K562 (cell line): ENCODE data around the gene GPR162. TPM values are rescaled to one million over a fixed set of nuclear protein-coding genes. Genes with fewer than 3 reads are reported as not detected.

Experiments
- ATAC-seq: fragments of 200-7000 bp; cut with Tn5 transposase; 3 replicates; pipeline ENCODE4 v1.9.1; 2020; ENCODE audit warnings: moderate library complexity
- BruUV-seq: library from RNA; stranded (reverse); fragments of 400-500 nt; replicated peaks from 2 replicates; lab custom pipeline; 2021; lab: Mats Ljungman, UMichigan
- CTCF ChIA-PET: fragments of 300-600 bp; formaldehyde crosslinking; extraction: SDS; loops from one replicate; lab custom pipeline; 2021; ENCODE audit warnings: low intra/inter-chr PET ratio; lab: Yijun Ruan, JAX
- POLR2A ChIA-PET: fragments of 300-600, 350-650 bp; sonication (Branson Sonifier 250); formaldehyde crosslinking; extraction: SDS; loops from one replicate; lab custom pipeline; 2021; ENCODE audit warnings: antibody characterized with exemption, inconsistent platforms; lab: Yijun Ruan, JAX
- DNase-seq, 4 experiments: peaks; one replicate each; pipeline versions ENCODE4 v3.0.0 to v3.0.0-alpha.2; 2011 to 2018; ENCODE audit warnings: low spot score in 3 of 4, mixed read lengths in 3 of 4; ENCODE audit errors: extremely low read depth in 1 of 4
- FAIRE-seq: peaks from 2 replicates; lab custom pipeline; 2011; peaks lifted over from hg19 to GRCh38; lab: Jason Lieb, UNC
- H2AFZ ChIP-seq: 2 replicates; pipeline ENCODE4 v1.6.0; 2011; ENCODE audit warnings: low read depth, low read length, control low read depth, inconsistent platforms
- H3K27ac ChIP-seq: fragments of 200-600 bp; 3 replicates; pipeline ENCODE4 v1.8.0; 2011; ENCODE audit warnings: low read depth, mild to moderate bottlenecking, control low read depth, inconsistent platforms, low read length, moderate library complexity, mixed read lengths; ENCODE audit errors: extremely low read depth
- H3K27me3 ChIP-seq, 2 experiments: fragments of 300-600 bp in 1 of 2; 2 replicates in 1 of 2; 3 replicates in 1 of 2; pipeline versions ENCODE4 v1.6.0 to v1.8.0; 2011; ENCODE audit warnings: inconsistent platforms in 2 of 2, low read length in 2 of 2, mild to moderate bottlenecking in 1 of 2, mixed read lengths in 1 of 2, moderate library complexity in 1 of 2; ENCODE audit not compliant: control insufficient read depth in 2 of 2, insufficient read depth in 2 of 2
- H3K36me3 ChIP-seq: fragments of 300-600 bp; 3 replicates; pipeline ENCODE4 v1.8.0; 2011; ENCODE audit warnings: mild to moderate bottlenecking, low read length, inconsistent platforms; ENCODE audit not compliant: control insufficient read depth, insufficient read depth
- H3K4me1 ChIP-seq, 2 experiments: fragments of 200-600 bp in 1 of 2; replicated peaks in 1 of 2; 2 replicates in 1 of 2; 3 replicates in 1 of 2; pipeline versions ENCODE4 v1.5.1 to v1.8.0; 2011; ENCODE audit warnings: inconsistent platforms in 2 of 2, low read length in 2 of 2, mild to moderate bottlenecking in 1 of 2, mixed read lengths in 1 of 2, moderate library complexity in 1 of 2; ENCODE audit not compliant: control insufficient read depth in 2 of 2, insufficient read depth in 2 of 2
- H3K4me2 ChIP-seq: 2 replicates; pipeline ENCODE4 v1.6.1; 2011; ENCODE audit warnings: low read length, control low read depth, inconsistent platforms, mixed read lengths; ENCODE audit not compliant: insufficient read depth
- H3K4me3 ChIP-seq: fragments of 200-600 bp; sonication (generic), shearing (Covaris generic); 2 replicates; pipeline ENCODE4 v1.5.1; 2016; ENCODE audit warnings: control low read depth, inconsistent platforms
- H3K79me2 ChIP-seq: fragments of 200-600 bp; 3 replicates; pipeline ENCODE4 v1.8.0; 2011; ENCODE audit warnings: low read length, inconsistent platforms; ENCODE audit not compliant: control insufficient read depth, insufficient read depth
- H3K9ac ChIP-seq, 2 experiments: 2 replicates each; pipeline versions ENCODE4 v1.6.0 to v1.6.1; 2011; ENCODE audit warnings: low read depth in 2 of 2, low read length in 2 of 2, control low read depth in 1 of 2, inconsistent platforms in 1 of 2, mild to moderate bottlenecking in 1 of 2, mixed read lengths in 1 of 2; ENCODE audit not compliant: insufficient read depth in 1 of 2
- H3K9me1 ChIP-seq: one replicate; pipeline ENCODE4 v1.6.0; 2011; ENCODE audit warnings: inconsistent platforms, mild to moderate bottlenecking, low read length, moderate library complexity; ENCODE audit not compliant: control insufficient read depth, insufficient read depth
- H3K9me3 ChIP-seq: replicated peaks from 2 replicates; pipeline ENCODE4 v1.5.1; 2011; ENCODE audit warnings: low read depth, low read length, inconsistent platforms; ENCODE audit not compliant: control insufficient read depth, insufficient read depth
- H4K20me1 ChIP-seq: replicated peaks from 2 replicates; pipeline ENCODE4 v1.6.1; 2011; ENCODE audit warnings: low read length, inconsistent platforms, mixed read lengths; ENCODE audit not compliant: control insufficient read depth, insufficient read depth
- ARID1B ChIP-seq: fragments of 450-650 bp; IDR thresholded peaks from 2 replicates; pipeline ENCODE4 v1.6.1; 2016; ENCODE audit warnings: antibody characterized with exemption, mild to moderate bottlenecking, inconsistent platforms
- ATF1 ChIP-seq, 2 experiments: fragments of 450-650 bp in 1 of 2; IDR thresholded peaks; 2 replicates each; pipeline ENCODE4 v1.6.1; 2016; ENCODE audit warnings: missing compliant biosample characterization in 1 of 2, missing genetic modification characterization in 1 of 2
- ATF7 ChIP-seq: fragments of 450-650 bp; IDR thresholded peaks from 2 replicates; pipeline ENCODE4 v1.7.1; 2014; ENCODE audit warnings: mild to moderate bottlenecking, moderate library complexity
- BCL6 ChIP-seq: fragments of 250-450 bp; sonication (Bioruptor Pico); IDR thresholded peaks from 2 replicates; pipeline ENCODE4 v1.4.0; 2020
- BCOR ChIP-seq: fragments of 450-650 bp; IDR thresholded peaks from 2 replicates; pipeline ENCODE4 v1.6.1; 2016
- BRD9 ChIP-seq: fragments of 450-650 bp; IDR thresholded peaks from 2 replicates; pipeline ENCODE4 v1.6.1; 2018; ENCODE audit warnings: low read depth; ENCODE audit not compliant: partially characterized antibody
- CTBP1 ChIP-seq: fragments of 450-650 bp; IDR thresholded peaks from 2 replicates; pipeline ENCODE4 v1.6.1; 2016; ENCODE audit warnings: borderline replicate concordance
- DNMT1 ChIP-seq: fragments of 450-650 bp; IDR thresholded peaks from 2 replicates; pipeline ENCODE4 v1.6.1; 2016; ENCODE audit warnings: antibody characterized with exemption, mild to moderate bottlenecking
- DPF2 ChIP-seq: fragments of 450-650 bp; IDR thresholded peaks from 2 replicates; pipeline ENCODE4 v1.6.1; 2016
- GATA2 ChIP-seq: sonication (generic); formaldehyde crosslinking; IDR thresholded peaks from 2 replicates; pipeline ENCODE4 v1.4.0; 2020; ENCODE audit warnings: mild to moderate bottlenecking, missing genetic modification reagents
- GATAD2A ChIP-seq: fragments of 450-650 bp; IDR thresholded peaks from 2 replicates; pipeline ENCODE4 v1.6.1; 2017
- GATAD2B ChIP-seq: fragments of 450-650 bp; IDR thresholded peaks from 2 replicates; pipeline ENCODE4 v1.6.1; 2017; ENCODE audit warnings: mild to moderate bottlenecking, borderline replicate concordance
- HDAC1 ChIP-seq, 2 experiments: fragments of 450-650 bp; IDR thresholded peaks; 2 replicates each; pipeline ENCODE4 v1.6.1; 2016 to 2017; ENCODE audit warnings: inconsistent platforms in 1 of 2, mild to moderate bottlenecking in 1 of 2, moderate library complexity in 1 of 2
- HDAC2 ChIP-seq: fragments of 450-650 bp; IDR thresholded peaks from 2 replicates; pipeline ENCODE4 v1.6.1; 2016; ENCODE audit warnings: mild to moderate bottlenecking
- MTA1 ChIP-seq: fragments of 450-650 bp; IDR thresholded peaks from 2 replicates; pipeline ENCODE4 v1.6.1; 2017; ENCODE audit warnings: borderline replicate concordance
- POLR2G ChIP-seq: fragments of 200-400 bp; formaldehyde crosslinking; IDR thresholded peaks from 2 replicates; pipeline ENCODE4 v1.6.1; 2017; ENCODE audit warnings: low read depth, mild to moderate bottlenecking, antibody characterized with exemption, low read length, moderate library complexity
- TRIM24 ChIP-seq, 2 experiments: fragments of 450-650 bp; IDR thresholded peaks; 2 replicates each; pipeline ENCODE4 v1.6.1; 2016
- ZFP30 ChIP-seq: fragments of 250-450 bp; sonication (Bioruptor Pico); IDR thresholded peaks from 2 replicates; pipeline ENCODE4 v1.8.0; 2022; ENCODE audit warnings: moderate library complexity, mild to moderate bottlenecking, inconsistent platforms, borderline replicate concordance
- ZNF263 ChIP-seq: sonication (generic); formaldehyde crosslinking; IDR thresholded peaks from 2 replicates; pipeline ENCODE4 v1.8.0; 2022; ENCODE audit warnings: mild to moderate bottlenecking, missing genetic modification reagents, borderline replicate concordance
- WGBS: fragments of 100-300 bp; shearing (Covaris generic); methylation state at CpG from one replicate; pipeline ENCODE4 v1.1.6; 2016; ENCODE audit warnings: low coverage, mixed read lengths; ENCODE audit not compliant: insufficient coverage; ENCODE audit errors: missing lambda C conversion rate; 5-methylcytosine and 5-hydroxymethylcytosine counted together
- in situ Hi-C: fragments of 300-500 bp; cut with MboI; formaldehyde crosslinking; loops from 4 replicates; pipeline ENCODE4 v1.15.0; 2018; ENCODE audit warnings: inconsistent platforms, mixed read lengths
- intact Hi-C: fragments of 100-400 bp; cut with micrococcal nuclease; formaldehyde crosslinking; loops from 2 replicates; pipeline ENCODE4 v1.14.2; 2022
- polyA plus RNA-seq, 8 experiments: library from polyadenylated mRNA; depleted of rRNA in 4 of 8; stranded (reverse) in 5 of 8; unstranded in 3 of 8; fragments of >200 nt; fragmentation: Nextera tagmentation in 2 of 8; fragmentation: Illumina TruSeq in 1 of 8; extraction: Ambion mirVana in 2 of 8; extraction: Trizol in 1 of 8; gene quantifications; 2 replicates each; pipeline versions ENCODE4 v1.2.1 to v1.2.3, GENCODE V29; 2011 to 2014; ENCODE audit warnings: inconsistent platforms in 1 of 8, missing spikeins in 1 of 8
- total RNA-seq, 7 experiments: library from RNA; depleted of rRNA in 6 of 7; stranded (reverse); fragments of >200 nt in 6 of 7; fragmentation: Illumina TruSeq in 2 of 7; extraction: Trizol in 2 of 7; gene quantifications; 2 replicates each; pipeline versions ENCODE4 v1.2.1 to v1.2.3, GENCODE V29; 2011 to 2021; ENCODE audit warnings: low replicate concordance in 1 of 7

GPR162 gene
- total and polyA plus RNA-seq, 9 of the 15 experiments (the other 6 are each of a cell fraction or from before 2014, with no cell fraction given): 0.65 to 1.8 (median 1.1) TPM; not detected in 2

- BruUV-seq: no TSS peak
- no peaks in the 10 kb centered on the region for H3K27me3 ChIP-seq
- DNase-seq: no peak
- H4K20me1 ChIP-seq: no peaks in the 10 kb centered on the region
- H3K4me3 ChIP-seq: no peak overlapping the region
- no peaks in the 10 kb centered on the region for H3K36me3 ChIP-seq
- H3K9me3 ChIP-seq: no peaks in the 10 kb centered on the region
- H3K9me1 ChIP-seq: no peaks in the 10 kb centered on the region
- H3K9ac ChIP-seq: no peak overlapping the region; a peak in 1 of 4 replicates
- intact Hi-C loops: no loop called here
- no peak; the same call in 1 of the 3 replicates for ATAC-seq
- peaks cover 0 to 11% of the 10 kb centered on the region in 2 experiments; a peak in 2 of 5 replicates for H3K4me1 ChIP-seq
- in situ Hi-C loops: no loop called here
- TF ChIP-seq DNMT1: no peak
- no peak for TF ChIP-seq BRD9
- 71% methylated on average over 5 of the region's 12 CpGs for WGBS
- FAIRE-seq: no peak
- no peak overlapping the region for H3K4me2 ChIP-seq
- ChIA-PET POLR2A (interaction anchor here (0.6 to 1.2 kb wide), 5 partner anchors 23 to 179 kb away, joined by 3 to 4 read pairs (median 3); partner anchors contain the start of genes C12orf57 and RNU7-1), CTCF (no interaction called here)
- H2AFZ ChIP-seq: peak overlapping the region; percentile 59; the same call in 1 of the 2 replicates
- no peak overlapping the region for H3K27ac ChIP-seq
- H3K79me2 ChIP-seq: no peaks in the 10 kb centered on the region
Observed at GRCh38 chr12:6792522-6793201, 29.0 kb upstream of the GPR162 start.

- no peak overlapping the region for H3K9ac ChIP-seq
- H3K79me2 ChIP-seq: no peaks in the 10 kb centered on the region
- H3K36me3 ChIP-seq: no peaks in the 10 kb centered on the region
- H3K4me2 ChIP-seq: no peak overlapping the region
- intact Hi-C loops: no loop called here
- FAIRE-seq (no peak), DNase-seq (no peak), ATAC-seq (no peak)
- peaks cover 0 to 7% of the 10 kb centered on the region in 2 experiments; a peak in 2 of 5 replicates for H3K4me1 ChIP-seq
- H3K27me3 ChIP-seq: no peaks in the 10 kb centered on the region
- no peaks in the 10 kb centered on the region for H4K20me1 ChIP-seq
- H3K9me3 ChIP-seq: no peaks in the 10 kb centered on the region
- no peak overlapping the region for H3K4me3 ChIP-seq
- H2AFZ ChIP-seq: no peak overlapping the region
- 7% methylated on average over 2 of the region's 2 CpGs for WGBS
- H3K9me1 ChIP-seq: no peaks in the 10 kb centered on the region
- POLR2A ChIA-PET: interaction anchor here (0.5 to 0.6 kb wide), 2 partner anchors 23 to 26 kb away, joined by 3 read pairs; no protein-coding TSS in a partner anchor
- CTCF ChIA-PET: no interaction called here
- BruUV-seq: no TSS peak
- H3K27ac ChIP-seq: no peak overlapping the region
- in situ Hi-C loops: no loop called here
- TF ChIP-seq ATF1 (CRISPR knock-in tag; IDR thresholded peaks at IDR 0.05) (no peak), ATF1 (tag; IDR thresholded peaks at IDR 0.05) (no peak), HDAC2 (peak; percentile 49; the same call in 1 of the 2 replicates), ZFP30 (no peak), GATAD2B (peak; percentile 96), MTA1 (peak; percentile 94), ARID1B (0 out of 2 replicates have a peak, but pooled peaks have one; percentile 10), ATF7 (no peak), DPF2 (peak; percentile 13; the same call in 1 of the 2 replicates), POLR2G (no peak), HDAC1 (IDR thresholded peaks at IDR 0.05) (peak in 1 of 2 experiments; percentile 54; a peak in 1 of 4 replicates), ZNF263 (CRISPR knock-in tag) (no peak), GATA2 (CRISPR knock-in tag) (peak; percentile 93), BCL6 (CRISPR knock-in tag) (no peak), TRIM24 (IDR thresholded peaks at IDR 0.05) (peak; percentile 10 to 54; a peak in 1 of 4 replicates), CTBP1 (peak; percentile 32; the same call in 1 of the 2 replicates), GATAD2A (peak; percentile 75; the same call in 1 of the 2 replicates), BCOR (peak; percentile 78)
Observed at GRCh38 chr12:6795088-6795487, 26.5 kb upstream of the GPR162 start.
